H1 (cell line): ENCODE results near the gene GAPDHS. TPM values are rescaled to one million over a fixed set of nuclear protein-coding genes. Genes with fewer than 3 reads are reported as not detected.
A peak's percentile ranks its signal among the peaks of the same experiment; 100 is the strongest.

ENCODE experiments used
- CTCF ChIA-PET: fragments of 300-600 bp; sonication (Branson Sonifier 250); formaldehyde crosslinking; loops from one replicate; lab custom pipeline; 2021; ENCODE audit not compliant: partially characterized antibody; lab: Charles Lee
- POLR2A ChIA-PET: fragments of 300-600 bp; sonication (Branson Sonifier 250); formaldehyde crosslinking; loops from one replicate; lab custom pipeline; 2021; ENCODE audit warnings: inconsistent platforms; ENCODE audit not compliant: partially characterized antibody; lab: Charles Lee
- DNase-seq, 2 experiments: peaks; one replicate each; pipeline versions ENCODE4 v3.0.0 to v3.0.0-alpha.2; 2010 to 2022; ENCODE audit warnings: low spot score in 2 of 2, low read depth in 1 of 2, mixed read lengths in 1 of 2
- FAIRE-seq: peaks from 2 replicates; lab custom pipeline; 2011; peaks lifted over from hg19 to GRCh38; lab: Jason Lieb, UNC
- H2AFZ ChIP-seq: 2 replicates; pipeline ENCODE4 v1.8.1; 2012; ENCODE audit warnings: low read length, inconsistent platforms
- H2AK5ac ChIP-seq: 2 replicates; pipeline ENCODE4 v1.6.1; 2013; ENCODE audit warnings: low read depth, low read length
- H2BK120ac ChIP-seq: replicated peaks from 2 replicates; pipeline ENCODE3; 2013; ENCODE audit warnings: low read depth, low read length, inconsistent platforms
- H2BK12ac ChIP-seq: 2 replicates; pipeline ENCODE4 v1.6.1; 2013; ENCODE audit warnings: low read depth, low read length
- H2BK15ac ChIP-seq: 2 replicates; pipeline ENCODE4 v1.6.1; 2013; ENCODE audit warnings: low read length
- H2BK20ac ChIP-seq: 2 replicates; pipeline ENCODE4 v1.6.1; 2013; ENCODE audit warnings: low read length
- H2BK5ac ChIP-seq: 2 replicates; pipeline ENCODE4 v1.6.1; 2013; ENCODE audit warnings: low read depth, low read length
- H3K14ac ChIP-seq: 2 replicates; pipeline ENCODE4 v1.6.1; 2013; ENCODE audit warnings: inconsistent platforms; ENCODE audit not compliant: insufficient read length
- H3K18ac ChIP-seq: 2 replicates; pipeline ENCODE4 v1.6.1; 2013; ENCODE audit warnings: low read length; ENCODE audit errors: extremely low read depth
- H3K23ac ChIP-seq: 2 replicates; pipeline ENCODE4 v1.6.1; 2013; ENCODE audit warnings: inconsistent platforms; ENCODE audit not compliant: insufficient read length
- H3K23me2 ChIP-seq: 2 replicates; pipeline ENCODE4 v1.6.1; 2013; ENCODE audit warnings: low read depth, low read length
- H3K27ac ChIP-seq: 2 replicates; pipeline ENCODE4 v1.6.1; 2011; ENCODE audit warnings: low read depth, low read length, inconsistent platforms
- H3K27me3 ChIP-seq, 4 experiments: replicated peaks in 1 of 4; 1 replicate in 1 of 4; 2 replicates in 3 of 4; pipeline versions ENCODE4 v1.6.1 to v1.8.1; 2011 to 2013; ENCODE audit warnings: low read length in 3 of 4, mild to moderate bottlenecking in 3 of 4, inconsistent platforms in 2 of 4, mixed read lengths in 2 of 4, moderate library complexity in 1 of 4; ENCODE audit not compliant: control insufficient read depth in 3 of 4, insufficient read depth in 3 of 4; ENCODE audit errors: extremely low read depth in 1 of 4
- H3K36me3 ChIP-seq, 4 experiments: 2 replicates each; pipeline versions ENCODE4 v1.6.1 to v1.8.1; 2011 to 2013; ENCODE audit warnings: mild to moderate bottlenecking in 4 of 4, low read length in 3 of 4, moderate library complexity in 2 of 4, control low read depth in 1 of 4, inconsistent platforms in 1 of 4; ENCODE audit not compliant: insufficient read depth in 4 of 4, control insufficient read depth in 2 of 4
- H3K4ac ChIP-seq: replicated peaks from 2 replicates; pipeline ENCODE3; 2013; ENCODE audit warnings: low read length, low read depth, mixed read lengths, inconsistent platforms; ENCODE audit not compliant: insufficient read length
- H3K4me1 ChIP-seq, 4 experiments: replicated peaks in 1 of 4; 1 replicate in 1 of 4; 2 replicates in 3 of 4; pipeline versions ENCODE4 v1.6.1 to v1.8.1; 2011 to 2013; ENCODE audit warnings: low read length in 3 of 4, inconsistent platforms in 2 of 4, mixed read lengths in 1 of 4; ENCODE audit not compliant: insufficient read depth in 4 of 4, control insufficient read depth in 3 of 4
- H3K4me2 ChIP-seq, 2 experiments: 2 replicates each; pipeline versions ENCODE4 v1.6.1 to v1.8.1; 2011 to 2013; ENCODE audit warnings: low read depth in 2 of 2, low read length in 2 of 2, control low read depth in 1 of 2, inconsistent platforms in 1 of 2, mild to moderate bottlenecking in 1 of 2; ENCODE audit not compliant: insufficient read depth in 1 of 2
- H3K4me3 ChIP-seq, 4 experiments: fragments of 200-600, 300-600 bp in 1 of 4; sonication (generic), shearing (Covaris generic), sonication (Bioruptor Twin) in 1 of 4; 2 replicates each; pipeline versions ENCODE4 v1.5.1 to v1.8.1; 2011 to 2016; ENCODE audit warnings: low read length in 4 of 4, low read depth in 3 of 4, control low read depth in 2 of 4, inconsistent platforms in 2 of 4, mild to moderate bottlenecking in 2 of 4, mixed read lengths in 1 of 4, moderate library complexity in 1 of 4; ENCODE audit not compliant: insufficient read depth in 2 of 4; ENCODE audit errors: extremely low read depth in 1 of 4
- H3K56ac ChIP-seq: replicated peaks from 2 replicates; pipeline ENCODE3; 2013; ENCODE audit warnings: low read depth, mild to moderate bottlenecking, mixed read lengths, low read length, inconsistent platforms; ENCODE audit not compliant: insufficient read length
- H3K79me1 ChIP-seq: 2 replicates; pipeline ENCODE4 v1.6.1; 2013; ENCODE audit warnings: low read depth, low read length, control low read depth
- H3K79me2 ChIP-seq, 2 experiments: 2 replicates each; pipeline versions ENCODE4 v1.6.1 to v1.8.1; 2012 to 2013; ENCODE audit warnings: low read length in 2 of 2, mild to moderate bottlenecking in 2 of 2, inconsistent platforms in 1 of 2; ENCODE audit not compliant: insufficient read depth in 2 of 2, control insufficient read depth in 1 of 2
- H3K9ac ChIP-seq, 4 experiments: replicated peaks in 1 of 4; 1 replicate in 1 of 4; 2 replicates in 3 of 4; pipeline versions ENCODE4 v1.6.1 to v1.8.1; 2011 to 2013; ENCODE audit warnings: low read depth in 3 of 4, low read length in 3 of 4, control low read depth in 2 of 4, mild to moderate bottlenecking in 2 of 4, moderate library complexity in 2 of 4, inconsistent platforms in 1 of 4; ENCODE audit errors: extremely low read depth in 1 of 4
- H3K9me3 ChIP-seq, 2 experiments: 2 replicates each; pipeline versions ENCODE4 v1.6.1 to v1.8.1; 2012 to 2013; ENCODE audit warnings: mild to moderate bottlenecking in 2 of 2, moderate library complexity in 2 of 2, control low read depth in 1 of 2, inconsistent platforms in 1 of 2, low read depth in 1 of 2, low read length in 1 of 2, mixed read lengths in 1 of 2; ENCODE audit not compliant: insufficient read depth in 2 of 2
- H4K20me1 ChIP-seq, 2 experiments: replicated peaks in 1 of 2; 2 replicates each; pipeline versions ENCODE3 to v1.8.1; 2011 to 2013; ENCODE audit warnings: inconsistent platforms in 2 of 2, low read length in 2 of 2, mild to moderate bottlenecking in 1 of 2; ENCODE audit not compliant: insufficient read depth in 2 of 2, control insufficient read depth in 1 of 2
- H4K5ac ChIP-seq: 2 replicates; pipeline ENCODE4 v1.6.1; 2013; ENCODE audit warnings: low read length, low read depth, mixed read lengths, inconsistent platforms; ENCODE audit not compliant: insufficient read length
- H4K8ac ChIP-seq: 2 replicates; pipeline ENCODE4 v1.8.0; 2013; ENCODE audit warnings: mild to moderate bottlenecking, moderate library complexity, low read length, inconsistent platforms; ENCODE audit not compliant: insufficient read depth; ENCODE audit errors: extremely low read depth
- H4K91ac ChIP-seq: replicated peaks from 2 replicates; pipeline ENCODE3; 2013; ENCODE audit warnings: low read length, mixed read lengths, inconsistent platforms; ENCODE audit not compliant: insufficient read length
- KDM1A ChIP-seq: fragments of 200-600, 300-600 bp; sonication (generic); IDR thresholded peaks from 2 replicates; pipeline ENCODE4 v1.7.1; 2016; ENCODE audit warnings: mild to moderate bottlenecking, low read length, borderline replicate concordance
- SIX5 ChIP-seq: IDR thresholded peaks from 2 replicates; pipeline ENCODE4 v1.6.1; 2011; ENCODE audit warnings: mild to moderate bottlenecking, low read depth, low read length
- SP1 ChIP-seq: IDR thresholded peaks from 2 replicates; pipeline ENCODE4 v1.6.1; 2011; ENCODE audit warnings: low read depth, low read length
- WGBS, 2 experiments: shearing (Covaris generic) in 1 of 2; methylation state at CpG; one replicate each; pipeline versions ENCODE4 v1.1.6 to v1.1.7; 2013 to 2015; ENCODE audit warnings: low lambda C conversion rate in 2 of 2, mixed read lengths in 2 of 2, inconsistent platforms in 1 of 2, low coverage in 1 of 2, missing lambda C conversion rate in 1 of 2; ENCODE audit not compliant: insufficient replicate concordance in 2 of 2, insufficient coverage in 1 of 2, insufficient read length in 1 of 2; ENCODE audit errors: extremely low coverage in 1 of 2, missing lambda C conversion rate in 1 of 2; 5-methylcytosine and 5-hydroxymethylcytosine counted together
- polyA plus RNA-seq, 7 experiments: library from polyadenylated mRNA; depleted of rRNA in 3 of 7; stranded (reverse) in 5 of 7; unstranded in 2 of 7; fragments of >200 nt in 5 of 7; fragments of 200-250 nt in 2 of 7; gene quantifications; 1 replicate in 5 of 7; 2 replicates in 1 of 7; 4 replicates in 1 of 7; pipeline versions ENCODE4 v1.2.1 to v1.2.3, GENCODE V29; 2011 to 2013; ENCODE audit warnings: missing spikeins in 2 of 7, mixed read lengths in 2 of 7
- total RNA-seq: library from RNA; stranded (reverse); fragmentation: NEBNext Ultra II Directional; extraction: Animal tissue kit (Norgen Biotek cat#: 25700); gene quantifications from 2 replicates; pipeline ENCODE4 v1.2.1, GENCODE V29; 2021

Gene GAPDHS
- total and polyA plus RNA-seq, 2 of the 8 experiments (the other 6 are each of a cell fraction or from before 2014, with no cell fraction given) = 0.26 TPM; not detected in 1

DNA sequence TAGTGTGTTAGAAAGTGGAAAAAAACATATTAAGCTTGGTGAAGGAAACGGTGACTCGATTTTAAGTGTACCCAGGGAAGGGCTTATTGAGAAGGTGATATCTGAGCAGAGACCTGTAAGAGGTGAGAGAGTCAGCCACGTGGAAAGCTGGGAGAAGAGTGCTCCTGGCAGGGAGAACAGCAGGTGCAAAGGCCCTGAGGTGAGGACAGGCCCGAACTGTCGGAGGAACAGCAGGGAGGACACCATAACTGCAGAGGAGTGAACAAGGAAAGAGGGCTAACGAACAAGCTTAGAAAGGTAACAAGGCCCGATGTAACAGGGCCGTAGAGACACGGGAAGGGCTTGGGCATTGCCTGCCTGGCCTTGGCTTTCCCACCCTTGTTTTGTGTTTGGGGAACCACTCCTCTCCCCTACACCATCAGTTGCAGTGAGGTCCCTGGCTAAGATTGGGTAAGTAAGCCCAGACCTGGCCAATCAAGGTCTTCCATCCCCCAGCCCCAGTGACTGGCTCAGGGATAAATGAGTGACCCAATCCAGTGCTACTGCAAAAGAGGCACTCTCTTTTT is 22.9 kb downstream of the GAPDHS start:
- Histone ChIP-seq H3K27me3 (peaks cover 0 to 12% (median 10%) of the 10 kb centered on the region in 4 experiments; a peak in 5 of 7 replicates), H3K4me3 (no peak overlapping the region), H3K23me2 (peaks cover 4% of the 10 kb centered on the region; the same call in 1 of the 2 replicates), H2BK5ac (no peak overlapping the region), H2AK5ac (no peak overlapping the region), H4K8ac (no peak overlapping the region), H3K36me3 (no peaks in the 10 kb centered on the region; a peak in 2 of 8 replicates), H3K9ac (no peak overlapping the region), H4K91ac (no peak overlapping the region), H3K23ac (no peak overlapping the region), H3K79me2 (no peaks in the 10 kb centered on the region), H2AFZ (no peak overlapping the region), H3K56ac (no peak overlapping the region), H3K4me1 (peaks cover 0 to 6% (median 4%) of the 10 kb centered on the region in 4 experiments; a peak in 3 of 7 replicates), H2BK12ac (peak overlapping the region; percentile 43; the same call in 1 of the 2 replicates), H4K5ac (no peak overlapping the region), H4K20me1 (peaks cover 5 to 8% of the 10 kb centered on the region in 2 experiments), H3K18ac (no peak overlapping the region), H3K4me2 (no peak overlapping the region), H2BK120ac (no peak overlapping the region), H3K27ac (no peak overlapping the region), H3K14ac (no peak overlapping the region), H2BK20ac (no peak overlapping the region; the same call in 1 of the 2 replicates), H2BK15ac (no peak overlapping the region), H3K9me3 (no peaks in the 10 kb centered on the region; a peak in 1 of 4 replicates), H3K4ac (no peak overlapping the region), H3K79me1 (no peaks in the 10 kb centered on the region)
- ChIA-PET CTCF (interaction anchor here (0.6 to 7.7 kb wide), 39 partner anchors 8 to 259 kb away, joined by 3 to 90 read pairs (median 3); partner anchors contain the start of genes HAUS5 and PMIS2), POLR2A (interaction anchor here (0.7 to 3.2 kb wide), 9 partner anchors 8 to 89 kb away, joined by 3 to 8 read pairs (median 4); no protein-coding TSS in a partner anchor)
- peak; percentile 65; the same call in 1 of the 2 replicates for TF ChIP-seq KDM1A
- no peak for TF ChIP-seq SP1
- no peak for TF ChIP-seq SIX5
- no peak for DNase-seq
- WGBS, 2 experiments = 83 to 100% methylated on average over 1 to 9 of the region's 9 CpGs
- FAIRE-seq = no peak
